DMS53 treated with DMSO at 0.1 percent for 48 hours (cell line): Measurements from ENCODE around the gene CFAP57.

Experiments
- DNase-seq: peaks from one replicate; lab custom pipeline; 2025; ENCODE audit not compliant: unreplicated experiment; lab: John Stamatoyannopoulos, UW

Gene CFAP57

GRCh38 chr1:43293896-43294760 lies 122.0 kb downstream of the CFAP57 start:
- DNase-seq = peak; percentile 15

- no peak for DNase-seq
Observed at GRCh38 chr1:43294761-43295160, 122.6 kb downstream of the CFAP57 start.

GRCh38 chr1:43296207-43296606 lies 124.1 kb downstream of the CFAP57 start:
- no peak for DNase-seq

GRCh38 chr1:43298055-43298454 lies 125.9 kb downstream of the CFAP57 start:
- DNase-seq = no peak

GRCh38 chr1:43299101-43299500 lies 127.0 kb downstream of the CFAP57 start:
- no peak for DNase-seq

GRCh38 chr1:43300378-43301094 lies 128.4 kb downstream of the CFAP57 start, which contains the start of gene TIE1:
Gene TIE1, plus strand, starts transcription at chr1:43300982. Its CDS starts 90 bp downstream, at chr1:43301072.
- no peak for DNase-seq

- no peak for DNase-seq
Observed at GRCh38 chr1:43302201-43302600, 130.1 kb downstream of the CFAP57 start.

- no peak for DNase-seq
Observed at GRCh38 chr1:43302721-43303470, 130.8 kb downstream of the CFAP57 start.

- DNase-seq = no peak
Observed at GRCh38 chr1:43303471-43304313, 131.6 kb downstream of the CFAP57 start.
